ENCODE data around the gene DAGLA. TPM values are rescaled to one million over a fixed set of nuclear protein-coding genes. Genes with fewer than 3 reads are reported as not detected.

Gene DAGLA
- total RNA-seq, 1 donor from 2014 or later: 4.6 TPM

DNA sequence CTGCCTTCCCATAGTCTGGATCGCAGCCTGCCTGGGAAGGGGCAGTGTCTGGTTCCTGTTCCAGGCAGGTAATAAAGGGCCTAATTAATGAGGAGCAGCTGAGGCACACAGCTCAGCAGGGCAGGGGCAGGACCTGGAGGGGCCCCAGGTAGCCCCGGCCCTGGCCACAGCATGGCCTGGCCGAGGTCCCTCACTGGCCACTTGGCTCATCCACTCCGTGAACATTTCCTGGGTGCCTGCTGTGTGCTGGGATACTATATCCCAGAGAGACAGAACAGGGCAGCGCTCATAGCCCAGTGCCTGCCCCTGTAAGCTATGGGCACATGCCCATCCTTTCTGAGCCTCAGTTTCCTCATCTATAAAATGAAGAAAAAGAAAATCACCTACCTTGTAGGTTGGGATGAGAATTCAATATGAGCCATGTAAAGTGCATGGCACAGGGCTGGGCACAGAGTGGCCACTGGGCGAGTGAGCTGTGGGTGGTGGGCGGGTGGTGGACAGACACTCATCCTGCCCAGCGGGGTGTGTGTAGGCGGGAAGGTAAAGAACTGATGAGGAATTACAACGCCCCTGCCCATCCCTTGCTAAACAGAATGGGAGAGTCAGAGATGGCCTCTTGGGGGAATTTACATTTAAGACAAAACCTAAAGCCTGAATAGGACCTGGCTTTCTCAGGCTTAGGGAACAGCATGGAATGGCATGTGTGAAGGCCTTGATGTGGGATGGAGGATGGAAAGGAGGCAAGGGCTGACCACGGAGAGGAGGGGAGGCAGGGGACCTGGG is 81.4 kb downstream of the DAGLA start:
- Histone ChIP-seq H3K36me3 (ENCODE audit: control insufficient read depth, insufficient read depth, low read length) (no peaks in the 10 kb centered on the region), H3K27me3 (ENCODE audit: control insufficient read depth, insufficient read depth, low read length) (no peaks in the 10 kb centered on the region), H3K4me3 (ENCODE audit: low read depth, low read length) (no peak overlapping the region)
- no peak for DNase-seq (ENCODE audit: low read depth)
- TF ChIP-seq, protein P1, sequence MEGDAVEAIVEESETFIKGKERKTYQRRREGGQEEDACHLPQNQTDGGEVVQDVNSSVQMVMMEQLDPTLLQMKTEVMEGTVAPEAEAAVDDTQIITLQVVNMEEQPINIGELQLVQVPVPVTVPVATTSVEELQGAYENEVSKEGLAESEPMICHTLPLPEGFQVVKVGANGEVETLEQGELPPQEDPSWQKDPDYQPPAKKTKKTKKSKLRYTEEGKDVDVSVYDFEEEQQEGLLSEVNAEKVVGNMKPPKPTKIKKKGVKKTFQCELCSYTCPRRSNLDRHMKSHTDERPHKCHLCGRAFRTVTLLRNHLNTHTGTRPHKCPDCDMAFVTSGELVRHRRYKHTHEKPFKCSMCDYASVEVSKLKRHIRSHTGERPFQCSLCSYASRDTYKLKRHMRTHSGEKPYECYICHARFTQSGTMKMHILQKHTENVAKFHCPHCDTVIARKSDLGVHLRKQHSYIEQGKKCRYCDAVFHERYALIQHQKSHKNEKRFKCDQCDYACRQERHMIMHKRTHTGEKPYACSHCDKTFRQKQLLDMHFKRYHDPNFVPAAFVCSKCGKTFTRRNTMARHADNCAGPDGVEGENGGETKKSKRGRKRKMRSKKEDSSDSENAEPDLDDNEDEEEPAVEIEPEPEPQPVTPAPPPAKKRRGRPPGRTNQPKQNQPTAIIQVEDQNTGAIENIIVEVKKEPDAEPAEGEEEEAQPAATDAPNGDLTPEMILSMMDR (IDR thresholded peaks at IDR 0.05; ENCODE audit: insufficient read depth, low read length, poor library complexity, severe bottlenecking): no peak

DNA sequence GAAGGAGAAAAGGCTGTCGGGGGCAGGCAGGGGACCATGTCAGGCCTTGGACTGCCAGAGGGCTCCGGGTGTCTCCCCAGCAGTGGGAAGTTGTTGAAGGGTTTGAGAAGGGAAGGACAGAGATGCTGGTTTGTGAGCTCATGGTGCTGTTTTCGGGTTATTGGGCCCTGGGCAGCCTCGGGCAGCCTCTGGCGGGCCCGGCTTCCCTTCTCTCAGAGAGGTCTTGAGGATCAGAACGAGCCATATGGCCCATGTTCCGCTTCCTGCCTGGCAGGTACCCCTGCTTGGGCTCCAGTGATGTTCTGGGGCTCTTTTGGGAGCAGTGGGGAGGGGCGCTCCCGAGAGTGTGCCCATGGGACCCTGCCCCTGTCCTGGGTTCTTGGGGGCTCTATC is 82.0 kb downstream of the DAGLA start:
- H3K36me3 ChIP-seq (ENCODE audit: control insufficient read depth, insufficient read depth, low read length): no peaks in the 10 kb centered on the region
- no peaks in the 10 kb centered on the region for H3K27me3 ChIP-seq (ENCODE audit: control insufficient read depth, insufficient read depth, low read length)
- H3K4me3 ChIP-seq (ENCODE audit: low read depth, low read length): no peak overlapping the region
- DNase-seq (ENCODE audit: low read depth): no peak
- TF ChIP-seq, protein P1 (IDR thresholded peaks at IDR 0.05; ENCODE audit: insufficient read depth, low read length, poor library complexity, severe bottlenecking): no peak

DNA sequence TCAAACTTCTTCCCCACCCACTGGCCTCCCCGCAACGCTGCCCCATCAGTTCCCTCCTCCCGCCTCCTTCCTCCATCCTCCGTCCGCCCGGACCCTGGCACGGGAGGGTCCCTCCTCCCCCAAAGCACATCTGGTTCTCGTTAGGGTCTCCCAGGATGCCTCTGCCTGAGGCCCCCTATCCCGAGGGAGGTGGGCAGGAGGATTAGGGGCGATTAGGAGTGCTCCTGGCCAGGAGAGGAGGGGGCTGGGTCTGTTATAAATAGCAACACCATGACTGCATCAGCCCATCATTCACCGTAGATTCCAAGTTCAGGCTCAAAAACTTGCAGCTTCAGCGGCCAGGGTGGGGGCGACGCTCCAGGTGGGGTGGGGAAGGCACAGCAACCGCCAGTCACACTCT is 82.6 kb downstream of the DAGLA start:
- no peak for DNase-seq (ENCODE audit: low read depth)
- no peak overlapping the region for H3K4me3 ChIP-seq (ENCODE audit: low read depth, low read length)
- TF ChIP-seq, protein P1 (IDR thresholded peaks at IDR 0.05; ENCODE audit: insufficient read depth, low read length, poor library complexity, severe bottlenecking): no peak
- H3K36me3 ChIP-seq (ENCODE audit: control insufficient read depth, insufficient read depth, low read length): no peaks in the 10 kb centered on the region
- H3K27me3 ChIP-seq (ENCODE audit: control insufficient read depth, insufficient read depth, low read length): no peaks in the 10 kb centered on the region

DNA sequence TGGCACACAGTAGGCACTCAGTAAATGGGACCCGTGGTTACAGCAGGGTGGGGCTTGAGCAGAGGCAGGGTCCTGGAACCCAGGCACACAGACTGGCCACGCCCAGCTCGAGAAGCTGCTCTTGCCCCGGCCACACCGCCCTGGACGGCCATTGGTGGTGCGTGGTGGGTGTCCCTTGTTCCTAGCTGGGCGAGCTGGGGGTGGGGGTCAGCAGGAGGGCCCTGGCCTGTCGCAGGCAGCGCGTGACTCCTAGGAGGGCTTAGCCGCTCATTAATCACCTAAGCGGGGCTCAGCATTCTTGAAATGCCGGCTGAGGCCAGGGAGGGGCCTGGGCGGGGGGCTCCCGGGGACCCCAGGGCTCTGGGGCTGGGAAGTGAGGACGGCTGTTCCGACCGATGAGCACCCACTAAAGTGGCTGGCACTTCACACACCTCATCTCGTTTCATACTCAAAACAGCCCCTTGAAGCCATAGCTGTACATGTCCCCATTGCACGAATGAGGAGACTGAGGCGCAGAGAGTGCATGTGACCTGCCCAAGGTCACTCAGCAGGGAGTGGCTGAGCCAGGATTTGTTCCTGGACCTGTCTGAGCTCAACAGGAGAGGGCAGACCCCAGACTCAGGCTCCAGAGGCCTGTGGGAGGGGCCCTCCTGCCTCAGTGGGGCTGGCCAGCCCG is 83.9 kb downstream of the DAGLA start:
- no peaks in the 10 kb centered on the region for H3K27me3 ChIP-seq (ENCODE audit: control insufficient read depth, insufficient read depth, low read length)
- H3K4me3 ChIP-seq (ENCODE audit: low read depth, low read length): no peak overlapping the region
- DNase-seq (ENCODE audit: low read depth): no peak
- no peaks in the 10 kb centered on the region for H3K36me3 ChIP-seq (ENCODE audit: control insufficient read depth, insufficient read depth, low read length)
- TF ChIP-seq, protein P1 (IDR thresholded peaks at IDR 0.05; ENCODE audit: insufficient read depth, low read length, poor library complexity, severe bottlenecking): no peak

DNA sequence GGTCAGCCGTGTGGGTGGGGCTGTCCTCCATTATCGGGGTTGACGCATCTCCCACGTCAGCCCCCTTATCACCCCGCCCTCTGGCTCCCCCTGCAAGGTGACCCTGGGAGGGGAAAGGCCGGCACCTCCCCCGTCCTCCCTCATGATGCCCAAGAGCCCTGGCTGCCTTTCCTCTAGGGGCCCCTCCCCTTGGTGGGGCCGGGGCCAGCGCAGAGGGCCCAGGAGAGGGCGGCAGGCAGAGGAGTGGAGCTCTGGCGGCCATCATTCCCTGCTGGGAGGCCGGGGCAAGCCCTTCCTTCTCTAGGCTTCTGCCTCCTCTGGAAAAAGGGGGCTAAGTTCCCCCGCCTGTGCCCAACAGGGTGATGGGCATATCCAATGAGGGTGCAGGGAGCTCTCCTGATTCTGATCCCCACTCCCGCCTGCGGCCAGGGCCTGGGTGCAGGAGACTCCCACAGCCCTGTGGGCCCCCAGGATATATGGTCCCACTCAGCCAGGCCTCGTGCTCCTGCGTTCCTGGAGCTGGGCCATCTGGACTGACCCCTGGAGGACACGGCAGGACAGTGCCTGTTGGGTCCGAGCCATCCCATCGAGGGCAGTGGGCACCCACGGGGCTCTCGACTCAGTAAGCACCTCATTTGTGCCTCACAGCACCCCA is 84.5 kb downstream of the DAGLA start:
- no peak for DNase-seq (ENCODE audit: low read depth)
- Histone ChIP-seq H3K4me3 (ENCODE audit: low read depth, low read length) (no peak overlapping the region), H3K36me3 (ENCODE audit: control insufficient read depth, insufficient read depth, low read length) (no peaks in the 10 kb centered on the region), H3K27me3 (ENCODE audit: control insufficient read depth, insufficient read depth, low read length) (no peaks in the 10 kb centered on the region)
- TF ChIP-seq, protein P1 (IDR thresholded peaks at IDR 0.05; ENCODE audit: insufficient read depth, low read length, poor library complexity, severe bottlenecking): no peak

Measured in kidney epithelial cell (primary cell).